ENCODE results near the gene ALPL.

Gene ALPL

DNA sequence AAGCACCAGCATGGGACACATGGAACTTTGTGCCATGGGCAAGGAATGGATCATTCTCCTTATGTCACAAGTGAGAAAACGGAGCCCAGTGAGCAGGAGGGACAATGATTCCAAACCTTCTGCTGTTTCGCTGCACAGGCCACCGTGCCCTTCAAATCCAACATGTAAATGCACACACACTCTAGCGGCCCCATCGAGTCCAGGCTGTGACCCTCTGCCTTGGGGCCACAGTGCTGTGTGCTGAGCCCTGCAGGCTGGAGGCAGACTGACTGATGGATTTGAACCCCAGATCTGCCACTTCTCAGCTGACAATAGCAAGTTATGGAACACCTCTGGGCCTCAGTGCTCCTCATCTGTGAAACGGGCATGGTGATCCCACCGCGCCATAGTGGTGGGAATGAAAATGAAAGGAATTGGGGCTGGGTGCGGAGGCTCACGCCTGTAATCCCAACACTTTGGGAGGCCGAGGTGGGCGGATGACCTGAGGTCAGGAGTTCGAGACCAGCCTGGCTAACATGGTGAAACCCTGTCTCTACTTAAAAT, 63.6 kb downstream of the ALPL start:
- DNase-seq (ENCODE audit: low spot score in 2 of 2) (no peak), ATAC-seq (no peak)
- H3K9me3 Mint-ChIP-seq, result no peaks in the 10 kb centered on the region
- no peak overlapping the region for H3K4me3 Mint-ChIP-seq
- H3K36me3 Mint-ChIP-seq, result no peaks in the 10 kb centered on the region
- no peaks in the 10 kb centered on the region for H3K4me1 Mint-ChIP-seq
- H3K27ac Mint-ChIP-seq, result no peak overlapping the region

- H3K4me1 Mint-ChIP-seq, result no peaks in the 10 kb centered on the region
- H3K27ac Mint-ChIP-seq, result no peak overlapping the region
- H3K4me3 Mint-ChIP-seq, result no peak overlapping the region
- no peaks in the 10 kb centered on the region for H3K36me3 Mint-ChIP-seq
- DNase-seq (ENCODE audit: low spot score in 2 of 2) (no peak), ATAC-seq (no peak)
- H3K9me3 Mint-ChIP-seq, result no peaks in the 10 kb centered on the region
These were observed 64.3 kb downstream of the ALPL start for GRCh38 chr1:21573475-21573874.

DNA sequence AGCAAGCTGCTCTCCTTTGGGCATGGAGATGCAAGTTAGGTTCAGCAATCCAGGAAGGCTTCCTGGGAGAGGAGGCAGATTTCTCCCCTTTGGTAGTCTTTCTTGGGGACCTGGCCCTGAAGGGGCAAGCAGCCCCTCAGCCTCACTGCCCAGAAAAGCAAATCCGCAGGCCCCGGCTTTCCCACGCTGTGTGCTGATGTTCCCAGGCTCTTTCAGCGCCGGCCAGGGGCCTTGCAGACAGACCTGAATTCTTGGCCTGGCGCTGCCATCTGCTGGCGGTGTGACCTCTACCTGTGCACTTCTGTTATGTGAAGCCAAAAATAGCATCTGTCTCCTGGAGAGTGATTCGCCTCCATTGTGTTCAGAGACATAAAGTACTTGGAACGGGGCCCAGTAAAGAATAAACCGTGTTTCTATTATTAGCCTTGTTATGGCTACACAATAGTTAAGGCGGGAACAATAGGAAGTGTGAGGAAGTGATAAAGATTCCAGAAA, 64.8 kb downstream of the ALPL start:
- Mint-ChIP-seq H3K36me3 (no peaks in the 10 kb centered on the region), H3K4me3 (no peak overlapping the region), H3K9me3 (no peaks in the 10 kb centered on the region), H3K27ac (no peak overlapping the region), H3K4me1 (no peaks in the 10 kb centered on the region)
- DNase-seq (ENCODE audit: low spot score in 2 of 2) (no peak), ATAC-seq (peak; percentile 38)

DNA sequence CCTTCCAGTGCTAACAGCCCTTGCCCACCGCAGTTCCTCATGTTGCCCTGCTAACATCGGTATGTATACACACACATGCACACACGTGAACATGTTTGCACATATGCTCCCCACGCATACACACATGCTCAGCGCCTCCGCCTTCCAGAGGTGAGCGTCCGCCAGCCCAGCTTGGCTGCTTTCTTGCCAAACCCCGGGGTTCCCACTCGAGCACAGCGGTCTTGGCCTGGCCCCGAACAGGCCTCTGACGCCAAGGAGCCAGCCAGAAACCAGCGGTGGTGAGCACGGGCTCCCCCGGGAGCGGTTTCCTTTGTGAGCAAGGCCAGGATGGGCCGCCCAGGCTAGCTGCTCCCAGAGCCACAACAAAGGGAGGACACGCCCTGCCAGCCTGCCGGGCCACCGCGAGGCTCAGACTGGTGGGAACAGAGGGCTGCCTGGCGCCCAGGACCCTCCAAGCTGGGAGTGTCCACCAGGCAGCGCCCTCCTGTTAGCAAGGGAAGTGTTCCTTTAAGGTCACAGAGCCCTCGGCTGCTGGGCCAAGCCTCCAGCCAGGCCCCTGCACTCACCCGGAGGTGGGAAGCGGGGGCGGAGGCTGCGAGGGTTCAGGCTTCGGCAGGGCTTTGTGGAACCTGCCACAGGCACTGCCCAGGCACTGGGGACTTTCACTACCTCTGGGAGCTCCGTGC, 65.4 kb downstream of the ALPL start:
- Mint-ChIP-seq H3K4me1 (no peaks in the 10 kb centered on the region), H3K9me3 (no peaks in the 10 kb centered on the region), H3K27ac (no peak overlapping the region), H3K36me3 (no peaks in the 10 kb centered on the region), H3K4me3 (no peak overlapping the region)
- no peak for ATAC-seq
- no peak for DNase-seq (ENCODE audit: low spot score in 2 of 2)

DNA sequence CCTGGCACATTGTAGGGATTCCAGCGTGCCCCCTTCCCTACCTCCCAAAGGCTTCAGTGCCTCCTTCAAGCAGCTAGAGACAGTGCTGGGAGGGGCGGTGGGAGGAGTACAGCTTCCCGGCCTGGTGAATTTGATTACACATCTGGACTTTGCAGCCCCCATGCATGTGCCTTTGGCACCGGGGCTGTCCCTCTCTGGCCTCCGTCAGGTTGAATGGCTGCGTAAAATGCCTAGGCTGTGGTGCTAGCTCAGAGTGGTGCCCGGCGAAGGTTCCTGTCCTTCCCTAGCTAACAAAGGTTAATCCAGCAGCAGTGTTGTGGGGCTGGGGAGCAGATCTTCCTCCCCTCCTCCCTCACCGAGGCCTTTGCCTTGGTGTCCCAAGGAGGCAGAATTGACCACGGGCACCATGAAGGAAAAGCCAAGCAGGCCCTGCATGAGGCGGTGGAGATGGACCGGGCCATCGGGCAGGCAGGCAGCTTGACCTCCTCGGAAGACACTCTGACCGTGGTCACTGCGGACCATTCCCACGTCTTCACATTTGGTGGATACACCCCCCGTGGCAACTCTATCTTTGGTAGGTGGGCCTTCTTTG, 66.2 kb downstream of the ALPL start:
- no peak for DNase-seq (ENCODE audit: low spot score in 2 of 2)
- Mint-ChIP-seq H3K4me3 (no peak overlapping the region), H3K27ac (no peak overlapping the region), H3K4me1 (no peaks in the 10 kb centered on the region), H3K9me3 (no peaks in the 10 kb centered on the region), H3K36me3 (no peaks in the 10 kb centered on the region)
- ATAC-seq, result no peak

- ATAC-seq (no peak), DNase-seq (ENCODE audit: low spot score in 2 of 2) (no peak)
- Mint-ChIP-seq H3K27ac (no peak overlapping the region), H3K36me3 (no peaks in the 10 kb centered on the region), H3K4me1 (no peaks in the 10 kb centered on the region), H3K9me3 (no peaks in the 10 kb centered on the region), H3K4me3 (no peak overlapping the region)
These were observed 67.0 kb downstream of the ALPL start for GRCh38 chr1:21576031-21576797.

DNA sequence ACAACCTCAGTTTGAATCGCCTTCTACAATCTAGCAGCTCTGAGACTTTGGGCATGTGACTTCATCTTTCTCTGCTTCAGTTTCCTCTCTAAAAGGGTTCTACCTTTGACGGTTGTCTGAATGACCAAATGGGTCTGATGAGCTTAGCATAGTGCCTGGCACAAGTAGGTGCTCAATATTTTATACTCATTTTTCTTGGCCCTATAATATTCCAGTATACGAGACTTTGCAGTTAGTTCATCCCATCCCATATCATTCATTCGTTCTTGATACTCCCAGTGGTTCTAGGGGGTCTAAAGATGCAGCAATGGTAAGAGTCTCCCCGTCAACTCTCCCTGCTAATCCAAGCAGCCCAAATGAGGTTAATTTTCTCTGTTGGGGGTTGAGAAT, 67.6 kb downstream of the ALPL start:
- DNase-seq (ENCODE audit: low spot score in 2 of 2), result no peak
- no peak overlapping the region for H3K4me3 Mint-ChIP-seq
- H3K27ac Mint-ChIP-seq, result no peak overlapping the region
- no peaks in the 10 kb centered on the region for H3K9me3 Mint-ChIP-seq
- ATAC-seq, result no peak
- no peaks in the 10 kb centered on the region for H3K36me3 Mint-ChIP-seq
- H3K4me1 Mint-ChIP-seq, result no peaks in the 10 kb centered on the region

- H3K36me3 Mint-ChIP-seq, result no peaks in the 10 kb centered on the region
- H3K9me3 Mint-ChIP-seq, result no peaks in the 10 kb centered on the region
- no peak overlapping the region for H3K27ac Mint-ChIP-seq
- ATAC-seq (no peak), DNase-seq (ENCODE audit: low spot score in 2 of 2) (no peak)
- no peaks in the 10 kb centered on the region for H3K4me1 Mint-ChIP-seq
- H3K4me3 Mint-ChIP-seq, result no peak overlapping the region
These were observed 68.1 kb downstream of the ALPL start for GRCh38 chr1:21577324-21577723.

DNA sequence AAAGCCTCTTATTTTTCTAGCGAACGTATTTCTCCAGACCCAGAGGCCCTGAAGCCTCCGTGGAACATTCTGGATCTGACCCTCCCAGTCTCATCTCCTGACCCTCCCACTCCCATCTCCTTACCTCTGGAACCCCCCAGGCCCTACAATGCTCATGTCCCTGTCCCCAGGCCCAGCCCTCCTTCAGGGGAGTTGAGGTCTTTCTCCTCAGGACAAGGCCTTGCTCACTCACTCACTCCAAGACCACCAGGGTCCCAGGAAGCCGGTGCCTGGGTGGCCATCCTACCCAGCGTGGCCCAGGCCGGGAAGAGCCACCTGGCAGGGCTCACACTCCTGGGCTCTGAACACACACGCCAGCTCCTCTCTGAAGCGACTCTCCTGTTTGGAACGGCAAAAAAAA, 68.7 kb downstream of the ALPL start:
- ATAC-seq, result no peak
- no peak for DNase-seq (ENCODE audit: low spot score in 2 of 2)
- no peak overlapping the region for H3K4me3 Mint-ChIP-seq
- no peaks in the 10 kb centered on the region for H3K4me1 Mint-ChIP-seq
- no peaks in the 10 kb centered on the region for H3K36me3 Mint-ChIP-seq
- H3K9me3 Mint-ChIP-seq, result no peaks in the 10 kb centered on the region
- H3K27ac Mint-ChIP-seq, result no peak overlapping the region

DNA sequence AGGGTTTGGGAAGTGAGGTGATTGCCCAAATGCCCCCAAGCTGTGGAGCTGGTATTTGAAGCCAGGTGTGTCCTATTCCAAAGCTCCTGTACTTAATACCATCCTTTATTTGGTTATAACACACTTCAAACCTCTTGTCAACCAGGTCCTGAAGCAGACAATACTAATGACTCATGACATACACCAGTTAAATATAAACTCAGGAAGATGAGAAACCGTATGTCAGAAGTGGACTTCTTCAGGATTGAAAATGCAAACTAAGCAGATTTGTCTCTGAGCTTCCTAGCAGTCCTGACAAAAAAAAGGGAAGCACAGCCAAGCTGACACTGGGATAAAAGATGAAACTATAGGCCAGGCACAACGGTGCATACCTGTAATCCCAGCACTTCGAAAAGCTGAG, 70.6 kb downstream of the ALPL start:
- Mint-ChIP-seq H3K27ac (no peak overlapping the region), H3K36me3 (no peaks in the 10 kb centered on the region), H3K9me3 (no peaks in the 10 kb centered on the region), H3K4me3 (no peak overlapping the region), H3K4me1 (no peaks in the 10 kb centered on the region)
- DNase-seq (ENCODE audit: low spot score in 2 of 2) (no peak), ATAC-seq (no peak)

DNA sequence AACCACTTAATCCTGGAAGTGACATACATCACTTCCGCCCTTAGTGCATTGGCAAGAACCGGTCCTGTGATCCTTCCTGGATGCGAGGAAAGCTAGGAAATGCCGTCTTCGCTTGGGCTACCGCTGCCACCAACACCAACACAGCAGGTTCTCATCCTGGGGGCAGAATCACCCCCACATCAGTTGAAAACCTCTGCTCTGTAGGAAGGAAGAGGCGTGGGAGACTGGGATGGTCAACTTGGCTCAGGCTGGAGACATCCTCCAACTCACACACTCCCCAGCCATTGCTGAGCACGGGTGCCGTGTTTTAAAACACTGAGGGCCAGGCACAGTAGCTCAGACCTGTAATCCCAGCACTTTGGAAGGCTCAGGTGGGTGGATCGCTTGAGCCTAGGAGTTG, 74.9 kb downstream of the ALPL start:
- Mint-ChIP-seq H3K36me3 (no peaks in the 10 kb centered on the region), H3K4me3 (no peak overlapping the region), H3K27ac (no peak overlapping the region), H3K4me1 (no peaks in the 10 kb centered on the region), H3K9me3 (no peaks in the 10 kb centered on the region)
- DNase-seq (ENCODE audit: low spot score in 2 of 2), result no peak
- no peak for ATAC-seq

GRCh38 chr1:21585037-21585436, 75.8 kb downstream of the ALPL start:
- peak; percentile 4 for ATAC-seq
- no peaks in the 10 kb centered on the region for H3K9me3 Mint-ChIP-seq

DNA sequence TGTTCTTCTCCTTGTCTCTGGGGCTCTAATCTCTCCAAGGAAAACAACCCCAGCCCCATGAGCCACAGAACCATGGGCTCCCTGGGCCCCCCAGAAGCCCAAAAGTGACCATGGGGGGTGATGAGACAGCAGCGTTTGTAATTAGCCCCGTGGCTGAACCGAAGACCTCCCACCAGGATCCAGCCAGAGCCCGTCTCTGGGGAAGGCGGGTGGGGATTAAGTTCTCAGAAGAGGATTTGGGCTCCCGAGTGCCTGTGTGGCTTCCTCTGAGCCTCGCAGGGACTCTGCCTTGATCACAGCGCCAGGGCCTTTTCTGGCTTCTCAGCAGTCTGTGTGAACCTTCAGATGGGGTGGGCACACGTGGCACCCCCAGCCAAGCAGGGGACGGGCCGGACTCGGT, 77.0 kb downstream of the ALPL start:
- no peaks in the 10 kb centered on the region for H3K36me3 Mint-ChIP-seq
- no peak overlapping the region for H3K4me3 Mint-ChIP-seq
- H3K9me3 Mint-ChIP-seq, result no peaks in the 10 kb centered on the region
- no peak overlapping the region for H3K27ac Mint-ChIP-seq
- peaks cover 5% of the 10 kb centered on the region for H3K4me1 Mint-ChIP-seq
- DNase-seq (ENCODE audit: low spot score in 2 of 2) (no peak), ATAC-seq (no peak)

More at GRCh38 chr1:21585037-21585436, 75.8 kb downstream of the ALPL start:
- DNase-seq (ENCODE audit: low spot score in 2 of 2), result no peak
- H3K4me3 Mint-ChIP-seq, result no peak overlapping the region
- H3K4me1 Mint-ChIP-seq, result no peaks in the 10 kb centered on the region
- no peaks in the 10 kb centered on the region for H3K36me3 Mint-ChIP-seq
- H3K27ac Mint-ChIP-seq, result no peak overlapping the region

DNA sequence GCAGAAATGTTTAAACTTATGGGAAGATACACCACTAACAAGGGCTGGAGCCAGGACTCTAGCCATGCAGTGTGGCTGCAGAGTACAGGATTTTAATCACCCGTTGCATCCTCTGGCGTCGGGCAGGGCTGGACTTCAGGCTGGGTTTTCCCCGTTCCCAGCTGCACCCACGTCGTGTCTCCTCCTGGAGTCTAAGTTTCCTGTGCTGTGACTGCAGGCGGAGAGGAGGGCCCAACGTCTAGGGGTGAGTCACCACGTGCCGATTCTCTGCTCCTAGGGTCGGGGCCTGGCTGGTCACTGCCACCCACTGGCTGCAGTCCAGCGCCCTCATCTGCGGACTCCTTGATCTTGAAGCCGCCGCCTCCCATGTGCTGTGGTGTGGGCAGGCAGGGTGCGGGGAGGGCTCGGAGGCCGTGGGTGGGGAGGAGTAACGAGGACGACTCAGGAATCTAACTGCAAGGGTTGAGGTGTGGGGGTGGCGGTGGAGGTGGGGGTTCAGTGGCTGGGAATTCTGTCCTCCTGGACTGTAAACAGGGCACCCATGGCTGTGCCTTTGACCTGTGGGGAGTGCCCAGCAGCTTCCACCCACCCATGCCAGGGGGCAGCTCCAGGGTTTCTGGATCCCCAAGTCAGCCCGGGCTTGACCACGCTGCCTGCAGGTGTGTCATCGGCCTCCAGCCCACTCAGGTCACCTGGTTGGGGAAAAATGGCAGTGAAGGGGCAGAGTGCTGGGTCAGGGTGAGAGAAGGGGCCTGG, 77.8 kb downstream of the ALPL start:
- Mint-ChIP-seq H3K4me1 (peaks cover 5% of the 10 kb centered on the region), H3K4me3 (no peak overlapping the region), H3K36me3 (no peaks in the 10 kb centered on the region), H3K27ac (no peak overlapping the region), H3K9me3 (no peaks in the 10 kb centered on the region)
- DNase-seq (ENCODE audit: low spot score in 2 of 2) (no peak), ATAC-seq (no peak)

DNA sequence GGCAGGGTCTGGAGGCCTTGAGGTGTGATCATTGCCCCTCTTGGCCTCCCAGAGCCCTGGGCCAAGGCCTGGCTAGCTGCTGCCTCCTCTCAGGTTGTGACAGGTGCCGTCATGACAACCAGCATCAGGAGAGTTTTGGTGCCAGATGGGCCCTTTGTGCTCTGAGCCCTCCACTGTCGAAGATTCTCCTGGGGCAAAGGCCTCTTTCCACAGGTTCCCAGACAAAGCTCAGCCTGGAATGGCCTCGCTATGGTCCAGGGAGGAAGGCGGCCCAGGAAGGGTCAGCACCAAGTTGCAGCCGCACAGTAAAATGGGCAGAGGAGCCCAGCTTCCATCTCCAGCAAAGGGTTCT, 78.4 kb downstream of the ALPL start:
- Mint-ChIP-seq H3K9me3 (no peaks in the 10 kb centered on the region), H3K4me1 (peaks cover 5% of the 10 kb centered on the region), H3K27ac (no peak overlapping the region), H3K36me3 (no peaks in the 10 kb centered on the region), H3K4me3 (no peak overlapping the region)
- ATAC-seq (no peak), DNase-seq (ENCODE audit: low spot score in 2 of 2) (no peak)
